Bronchial epithelial cell (primary cell): ENCODE measurements around the gene IL24. TPM values are rescaled to one million over a fixed set of nuclear protein-coding genes. Genes with fewer than 3 reads are reported as not detected.

ENCODE experiments used
- DNase-seq: peaks from one replicate; pipeline ENCODE4 v3.0.0-alpha.2; 2010; ENCODE audit warnings: low read depth
- FAIRE-seq: peaks from 2 replicates; lab custom pipeline; 2011; peaks lifted over from hg19 to GRCh38; lab: Jason Lieb, UNC
- H3K27me3 ChIP-seq: 2 replicates; pipeline ENCODE4 v1.5.1; 2011; ENCODE audit warnings: low read length; ENCODE audit not compliant: control insufficient read depth, insufficient read depth
- H3K36me3 ChIP-seq: 2 replicates; pipeline ENCODE4 v1.5.1; 2011; ENCODE audit warnings: low read length; ENCODE audit not compliant: control insufficient read depth, insufficient read depth
- H3K4me3 ChIP-seq: 2 replicates; pipeline ENCODE4 v1.5.1; 2011; ENCODE audit warnings: mild to moderate bottlenecking, low read depth, low read length, control low read depth
- total RNA-seq: library from RNA; depleted of rRNA; stranded (reverse); fragments of >200 nt; gene quantifications from 2 replicates; pipeline ENCODE4 v1.2.1, GENCODE V29; 2014
- TF ChIP-seq, protein P1 (sequence below): IDR thresholded peaks from 2 replicates; pipeline ENCODE4 v1.5.1; 2011; ENCODE audit warnings: mild to moderate bottlenecking, moderate library complexity, low read length, control low read depth, inconsistent platforms; ENCODE audit not compliant: insufficient read depth, severe bottlenecking

Gene IL24
- total RNA-seq, 1 donor from 2014 or later = 0.26 TPM

DNA sequence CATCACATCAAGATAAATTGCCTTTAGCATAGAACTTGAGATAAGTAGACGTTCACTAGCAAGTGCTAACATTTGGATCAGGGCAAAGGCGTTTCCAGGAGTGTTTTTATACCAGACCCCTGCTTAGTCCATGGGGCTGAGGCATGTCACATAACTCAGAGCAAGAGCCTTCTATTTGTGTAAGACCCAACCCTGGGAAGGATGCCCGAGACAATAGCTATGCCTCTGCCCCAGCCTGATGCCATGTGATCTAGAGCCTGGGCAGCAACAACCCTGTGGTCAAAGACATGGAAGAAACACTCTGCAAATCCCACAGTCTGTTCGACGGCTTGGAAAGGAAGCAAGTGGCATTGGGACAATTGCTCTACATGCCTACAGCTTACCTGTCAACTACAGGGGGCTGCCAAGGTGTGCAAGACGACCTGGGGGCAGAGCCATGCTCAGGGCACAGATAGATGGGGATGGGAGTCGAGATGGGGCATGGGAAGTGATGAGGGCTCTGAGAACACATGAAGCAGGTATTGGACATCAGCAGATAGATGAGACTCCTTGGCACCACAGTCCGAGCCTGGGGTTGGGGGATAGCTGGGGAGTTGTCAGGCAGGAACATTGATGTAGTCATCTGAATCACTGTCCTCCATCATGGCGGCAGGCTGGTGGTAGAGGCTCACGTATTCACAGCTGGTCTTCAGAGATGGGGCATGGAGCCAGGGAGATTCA is 7.3 kb downstream of the IL24 start:
- TF ChIP-seq, protein P1, sequence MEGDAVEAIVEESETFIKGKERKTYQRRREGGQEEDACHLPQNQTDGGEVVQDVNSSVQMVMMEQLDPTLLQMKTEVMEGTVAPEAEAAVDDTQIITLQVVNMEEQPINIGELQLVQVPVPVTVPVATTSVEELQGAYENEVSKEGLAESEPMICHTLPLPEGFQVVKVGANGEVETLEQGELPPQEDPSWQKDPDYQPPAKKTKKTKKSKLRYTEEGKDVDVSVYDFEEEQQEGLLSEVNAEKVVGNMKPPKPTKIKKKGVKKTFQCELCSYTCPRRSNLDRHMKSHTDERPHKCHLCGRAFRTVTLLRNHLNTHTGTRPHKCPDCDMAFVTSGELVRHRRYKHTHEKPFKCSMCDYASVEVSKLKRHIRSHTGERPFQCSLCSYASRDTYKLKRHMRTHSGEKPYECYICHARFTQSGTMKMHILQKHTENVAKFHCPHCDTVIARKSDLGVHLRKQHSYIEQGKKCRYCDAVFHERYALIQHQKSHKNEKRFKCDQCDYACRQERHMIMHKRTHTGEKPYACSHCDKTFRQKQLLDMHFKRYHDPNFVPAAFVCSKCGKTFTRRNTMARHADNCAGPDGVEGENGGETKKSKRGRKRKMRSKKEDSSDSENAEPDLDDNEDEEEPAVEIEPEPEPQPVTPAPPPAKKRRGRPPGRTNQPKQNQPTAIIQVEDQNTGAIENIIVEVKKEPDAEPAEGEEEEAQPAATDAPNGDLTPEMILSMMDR = no peak
- FAIRE-seq (no peak), DNase-seq (no peak)
- no peak overlapping the region for H3K4me3 ChIP-seq
- H3K27me3 ChIP-seq = no peaks in the 10 kb centered on the region
- H3K36me3 ChIP-seq = peaks cover 1% of the 10 kb centered on the region

DNA sequence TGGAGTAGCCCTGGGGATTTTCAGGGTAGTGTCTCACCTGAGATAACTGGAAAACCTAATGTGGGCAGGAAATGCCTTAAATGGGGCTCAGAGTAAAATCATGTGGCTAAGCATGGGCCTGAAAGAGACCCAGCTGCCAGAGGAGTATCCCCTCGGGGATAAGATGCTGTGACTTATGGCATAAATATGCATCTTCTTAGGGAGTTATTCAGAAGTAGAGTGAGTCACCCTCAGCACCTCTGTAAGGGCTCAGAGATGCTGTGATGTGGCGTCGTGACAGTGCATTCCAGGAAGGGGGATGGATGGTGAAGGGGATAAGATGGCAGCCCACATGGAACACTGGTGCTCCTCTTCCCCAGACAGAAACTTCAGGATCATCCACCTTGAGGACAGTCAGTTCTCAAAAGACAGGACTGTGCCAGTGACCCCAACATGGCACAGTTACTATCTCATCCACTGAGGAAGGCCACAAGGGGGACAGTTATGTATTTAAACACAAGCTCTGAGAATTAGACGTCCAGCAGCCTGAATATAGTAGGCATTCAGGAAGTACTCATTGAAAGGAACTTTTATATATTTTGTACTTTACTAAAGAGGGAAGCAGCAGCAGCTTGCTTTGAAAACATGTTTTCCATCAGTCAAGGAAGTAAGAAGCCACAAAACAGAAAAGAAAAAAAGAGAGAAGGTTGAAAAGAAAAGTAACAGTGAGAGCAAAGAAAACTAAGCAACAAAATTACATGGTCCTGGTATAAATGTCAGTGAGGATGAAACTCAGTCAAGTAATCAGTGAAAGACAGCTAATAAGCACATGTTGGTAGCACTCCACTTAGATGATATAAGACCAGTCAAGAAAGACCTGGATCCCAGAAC is 8.3 kb downstream of the IL24 start:
- FAIRE-seq (no peak), DNase-seq (peak; percentile 100)
- TF ChIP-seq, protein P1 = no peak
- H3K36me3 ChIP-seq = peaks cover 1% of the 10 kb centered on the region
- no peaks in the 10 kb centered on the region for H3K27me3 ChIP-seq
- H3K4me3 ChIP-seq = no peak overlapping the region

DNA sequence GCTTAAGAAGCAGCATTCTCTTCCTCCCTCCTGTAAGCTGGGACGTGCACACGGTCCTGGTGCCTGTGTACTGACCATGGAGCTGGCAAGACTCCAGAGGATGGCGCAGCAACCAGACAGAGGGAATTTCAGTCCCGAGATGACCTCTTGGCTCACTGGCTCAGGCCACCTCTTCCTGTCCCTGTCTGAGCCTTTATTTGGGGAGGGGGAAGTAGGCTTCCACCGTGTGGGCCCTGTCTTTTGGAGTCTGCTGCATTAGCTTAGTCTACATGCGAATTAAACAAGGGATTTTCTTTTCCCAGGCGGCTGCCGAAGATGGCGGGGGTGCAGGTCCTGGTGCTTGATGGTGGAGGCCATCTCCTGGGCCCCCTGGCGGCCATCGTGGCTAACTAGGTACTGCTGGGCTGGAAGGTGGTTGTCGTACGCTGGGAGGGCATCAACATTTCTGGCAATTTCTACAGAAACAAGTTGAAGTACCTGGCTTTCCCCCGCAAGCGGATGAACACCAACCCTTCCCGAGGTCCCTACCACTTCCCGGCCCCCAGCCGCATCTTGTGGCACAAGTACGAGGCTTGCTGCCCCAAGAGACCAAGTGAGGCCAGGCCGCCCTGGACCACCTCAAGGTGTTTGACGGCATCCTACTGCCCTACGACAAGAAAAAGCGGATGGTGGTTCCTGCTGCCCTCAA is 10.2 kb downstream of the IL24 start:
- peaks cover 1% of the 10 kb centered on the region for H3K36me3 ChIP-seq
- no peak overlapping the region for H3K4me3 ChIP-seq
- no peaks in the 10 kb centered on the region for H3K27me3 ChIP-seq
- DNase-seq (no peak), FAIRE-seq (no peak)
- TF ChIP-seq, protein P1 = peak; percentile 12

DNA sequence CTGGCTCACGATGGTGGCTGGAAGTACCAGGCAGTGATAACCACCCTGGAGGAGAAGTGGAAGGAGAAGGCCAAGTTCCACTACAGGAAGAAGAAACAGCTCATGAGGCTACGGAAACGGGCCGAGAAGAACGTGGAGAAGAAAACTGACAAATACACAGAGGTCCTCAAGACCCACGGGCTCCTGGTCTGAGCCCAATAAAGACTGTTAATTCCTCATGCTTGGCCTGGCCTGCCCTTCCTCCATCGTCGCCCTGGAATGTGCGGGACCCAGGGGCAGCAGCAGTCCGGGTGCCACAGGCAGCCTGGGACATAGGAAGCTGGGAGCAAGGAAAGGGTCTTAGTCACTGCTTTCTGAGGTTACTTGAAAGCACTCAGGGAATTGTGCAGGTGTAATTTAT is 10.8 kb downstream of the IL24 start:
- no peak for FAIRE-seq
- TF ChIP-seq, protein P1 = no peak
- no peaks in the 10 kb centered on the region for H3K27me3 ChIP-seq
- peaks cover 1% of the 10 kb centered on the region for H3K36me3 ChIP-seq
- no peak overlapping the region for H3K4me3 ChIP-seq
- DNase-seq = no peak

DNA sequence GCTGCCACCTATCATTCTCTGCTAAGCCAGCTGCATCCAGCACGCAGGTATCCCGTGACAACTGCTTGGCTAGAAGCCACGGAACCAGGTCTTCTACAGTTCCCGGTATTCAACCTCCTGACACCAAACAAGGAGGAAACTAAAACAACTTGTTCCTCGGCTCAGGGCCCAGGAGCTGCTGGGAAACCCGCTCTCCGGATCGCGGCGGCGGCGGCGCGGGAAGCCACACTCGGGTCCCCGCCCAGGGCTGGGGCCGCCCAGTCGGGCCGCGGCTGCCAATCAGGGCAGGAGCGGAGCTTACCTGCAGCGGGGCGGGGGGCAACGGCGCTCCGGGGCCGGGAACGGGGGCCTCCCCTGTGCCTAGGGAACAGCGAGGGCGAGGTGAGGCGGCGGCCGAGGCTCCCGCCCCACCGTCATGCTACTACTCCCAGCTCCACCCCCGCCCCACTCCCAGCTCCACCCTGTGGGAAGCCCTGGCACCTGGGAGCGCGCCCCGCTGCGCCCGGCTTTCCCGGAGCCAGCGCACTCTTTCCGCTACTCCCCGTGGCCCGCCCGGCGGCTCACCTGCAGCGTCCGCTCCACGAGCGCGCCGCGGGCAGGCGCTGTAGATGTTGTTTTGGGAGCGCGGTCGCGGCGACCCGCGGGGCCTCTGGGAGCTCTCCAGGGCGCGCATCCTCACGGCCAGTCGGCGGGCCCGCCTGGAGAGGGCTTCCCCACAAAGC is 12.1 kb downstream of the IL24 start:
- Histone ChIP-seq H3K36me3 (peaks cover 1% of the 10 kb centered on the region), H3K27me3 (no peaks in the 10 kb centered on the region), H3K4me3 (peak overlapping the region; percentile 42)
- FAIRE-seq (no peak), DNase-seq (peak; percentile 72)
- TF ChIP-seq, protein P1 = no peak
